Prostate gland (tissue), 2 donors: ENCODE results near the gene NEK1. TPM values are rescaled to one million over a fixed set of nuclear protein-coding genes. Genes with fewer than 3 reads are reported as not detected.
"Not testable (repeated sequence)": the region's sequence is repeated elsewhere in the genome, so short reads cannot be mapped to it uniquely, and the experiment has no call there.

Source experiments
- DNase-seq: peaks from one replicate; pipeline ENCODE4 v3.0.0-alpha.2; 2019; ENCODE audit warnings: low spot score
- H3K27ac ChIP-seq, 2 donors: fragments of 200-600 bp; sonication (generic); 2 replicates each; pipeline ENCODE4 v1.5.1; 2017 to 2019
- H3K27me3 ChIP-seq: fragments of 200-600 bp; sonication (generic); replicated peaks from 2 replicates; pipeline ENCODE4 v1.5.1; 2019; ENCODE audit not compliant: insufficient read depth
- H3K36me3 ChIP-seq, 2 donors: fragments of 200-600 bp; sonication (generic); 1 replicate in 1 of 2; 2 replicates in 1 of 2; pipeline versions ENCODE4 v1.5.1 to v1.8.1; 2017 to 2019
- H3K4me1 ChIP-seq: fragments of 200-600 bp; sonication (generic); replicated peaks from 2 replicates; pipeline ENCODE4 v1.5.1; 2019
- H3K4me3 ChIP-seq, 2 donors: fragments of 200-600 bp; sonication (generic); 2 replicates each; pipeline ENCODE4 v1.5.1; 2017 to 2019
- H3K9me3 ChIP-seq: fragments of 200-600 bp; sonication (generic); 2 replicates; pipeline ENCODE4 v1.5.1; 2017
- POLR2A ChIP-seq: fragments of 450-650 bp; IDR thresholded peaks from one replicate; pipeline ENCODE4 v1.6.1; 2016; ENCODE audit warnings: antibody characterized with exemption, mild to moderate bottlenecking
- POLR2AphosphoS5 ChIP-seq: sonication (generic); formaldehyde crosslinking; IDR thresholded peaks from one replicate; pipeline ENCODE4 v1.6.1; 2017; ENCODE audit warnings: antibody characterized with exemption
- WGBS: methylation state at CpG from one replicate; pipeline ENCODE4 v1.1.5; 2018; 5-methylcytosine and 5-hydroxymethylcytosine counted together
- intact Hi-C: fragments of 100-400 bp; cut with DNase I; formaldehyde crosslinking; loops from one replicate; pipeline ENCODE4 v1.14.2; 2022
- total RNA-seq, 2 donors: library from RNA; depleted of rRNA; stranded (reverse); fragments of >200 nt; gene quantifications; one replicate each; pipeline ENCODE4 v1.1.0, GENCODE V29; 2016
- TF ChIP-seq, protein P1 (sequence below), 4 experiments: fragments of 200-600 bp in 2 of 4; fragments of 450-650 bp in 2 of 4; sonication (generic) in 2 of 4; IDR thresholded peaks; 1 replicate in 3 of 4; 2 replicates in 1 of 4; pipeline ENCODE4 v1.5.1; 2016 to 2019; ENCODE audit warnings: antibody characterized with exemption in 4 of 4, mild to moderate bottlenecking in 2 of 4, moderate library complexity in 2 of 4

Gene NEK1
- total RNA-seq, 2 donors from 2014 or later = 5.0 to 17.6 TPM

DNA sequence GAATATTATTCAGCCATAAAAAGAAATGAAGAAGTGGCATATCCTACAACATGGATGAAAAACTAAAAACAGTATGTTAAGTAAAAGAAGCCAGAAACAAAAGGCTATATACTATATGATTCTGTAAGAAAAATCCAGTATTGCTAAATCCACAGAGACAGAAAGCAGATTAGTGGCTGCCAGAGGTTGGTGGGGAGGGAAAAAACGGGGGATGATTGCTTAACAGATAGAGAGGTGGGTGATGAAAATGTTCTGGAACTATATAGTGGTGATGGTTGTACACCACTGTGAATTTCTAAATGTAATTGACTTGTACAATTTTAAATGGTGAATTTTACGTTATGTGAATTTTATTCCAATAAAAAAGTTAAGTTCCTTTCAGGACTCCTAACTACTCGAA, 184.0 kb downstream of the NEK1 start:
- TF ChIP-seq, protein P1, sequence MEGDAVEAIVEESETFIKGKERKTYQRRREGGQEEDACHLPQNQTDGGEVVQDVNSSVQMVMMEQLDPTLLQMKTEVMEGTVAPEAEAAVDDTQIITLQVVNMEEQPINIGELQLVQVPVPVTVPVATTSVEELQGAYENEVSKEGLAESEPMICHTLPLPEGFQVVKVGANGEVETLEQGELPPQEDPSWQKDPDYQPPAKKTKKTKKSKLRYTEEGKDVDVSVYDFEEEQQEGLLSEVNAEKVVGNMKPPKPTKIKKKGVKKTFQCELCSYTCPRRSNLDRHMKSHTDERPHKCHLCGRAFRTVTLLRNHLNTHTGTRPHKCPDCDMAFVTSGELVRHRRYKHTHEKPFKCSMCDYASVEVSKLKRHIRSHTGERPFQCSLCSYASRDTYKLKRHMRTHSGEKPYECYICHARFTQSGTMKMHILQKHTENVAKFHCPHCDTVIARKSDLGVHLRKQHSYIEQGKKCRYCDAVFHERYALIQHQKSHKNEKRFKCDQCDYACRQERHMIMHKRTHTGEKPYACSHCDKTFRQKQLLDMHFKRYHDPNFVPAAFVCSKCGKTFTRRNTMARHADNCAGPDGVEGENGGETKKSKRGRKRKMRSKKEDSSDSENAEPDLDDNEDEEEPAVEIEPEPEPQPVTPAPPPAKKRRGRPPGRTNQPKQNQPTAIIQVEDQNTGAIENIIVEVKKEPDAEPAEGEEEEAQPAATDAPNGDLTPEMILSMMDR (IDR thresholded peaks at IDR 0.05) = no peak
- TF ChIP-seq POLR2AphosphoS5 = no peak
- no peak for TF ChIP-seq POLR2A
- Histone ChIP-seq H3K36me3 (no peaks in the 10 kb centered on the region), H3K4me1 (no peaks in the 10 kb centered on the region), H3K27ac (no peak overlapping the region), H3K9me3 (no peaks in the 10 kb centered on the region), H3K4me3 (no peak overlapping the region), H3K27me3 (no peaks in the 10 kb centered on the region)
- DNase-seq = no peak
- WGBS = 59% methylated on average over 3 of the region's 3 CpGs
- intact Hi-C loops = no loop called here

DNA sequence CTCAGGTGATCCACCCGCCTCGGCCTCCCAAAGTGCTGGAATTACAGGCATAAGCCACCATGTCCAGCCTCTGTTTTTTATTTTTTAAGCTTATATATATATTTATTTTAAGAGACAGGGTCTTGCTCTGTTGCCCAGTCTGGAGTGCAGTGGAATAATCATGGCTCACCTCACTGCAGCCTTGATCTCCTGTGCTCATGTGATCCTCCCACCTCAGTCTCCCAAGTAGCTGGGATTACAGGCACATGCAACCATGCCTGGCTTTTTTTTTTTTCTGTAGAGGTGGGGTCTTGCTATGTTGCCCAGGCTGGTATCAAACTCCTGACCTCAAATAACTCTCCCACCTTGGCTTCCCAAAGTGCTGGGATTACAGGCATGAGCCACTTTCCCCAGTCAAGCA, 184.7 kb downstream of the NEK1 start:
- H3K4me1 ChIP-seq, H3K27ac ChIP-seq, intact Hi-C loops, H3K9me3 ChIP-seq, H3K27me3 ChIP-seq, H3K36me3 ChIP-seq, H3K4me3 ChIP-seq, DNase-seq: not testable (repeated sequence)
- 100% methylated on average over 2 of the region's 2 CpGs for WGBS

DNA sequence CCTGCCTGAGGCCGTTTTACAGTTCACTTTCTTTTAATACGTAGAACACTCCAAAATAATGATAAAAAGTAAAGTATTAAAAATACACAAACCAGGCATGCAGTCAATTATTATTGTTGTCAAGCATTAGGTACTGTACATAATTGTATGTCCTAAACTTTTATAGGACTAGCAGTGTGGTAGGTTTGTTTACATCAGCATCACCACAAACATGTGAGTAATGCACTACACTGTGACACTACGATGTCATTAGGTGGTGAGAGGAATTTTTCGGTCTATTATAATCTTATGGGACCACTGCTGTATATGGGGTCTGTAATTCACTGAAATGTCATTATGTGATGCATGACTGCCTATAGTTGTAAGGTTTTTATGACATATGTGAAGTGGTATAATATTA, 192.1 kb downstream of the NEK1 start:
- Histone ChIP-seq H3K27ac (no peak overlapping the region), H3K4me1 (no peaks in the 10 kb centered on the region), H3K4me3 (no peak overlapping the region), H3K36me3 (no peaks in the 10 kb centered on the region), H3K9me3 (no peaks in the 10 kb centered on the region), H3K27me3 (no peaks in the 10 kb centered on the region)
- no peak for DNase-seq
- TF ChIP-seq POLR2AphosphoS5 (no peak), POLR2A (no peak)
- TF ChIP-seq, protein P1 (IDR thresholded peaks at IDR 0.05) = no peak
- intact Hi-C loops = no loop called here
- WGBS = 93% methylated on average over 4 of the region's 4 CpGs

DNA sequence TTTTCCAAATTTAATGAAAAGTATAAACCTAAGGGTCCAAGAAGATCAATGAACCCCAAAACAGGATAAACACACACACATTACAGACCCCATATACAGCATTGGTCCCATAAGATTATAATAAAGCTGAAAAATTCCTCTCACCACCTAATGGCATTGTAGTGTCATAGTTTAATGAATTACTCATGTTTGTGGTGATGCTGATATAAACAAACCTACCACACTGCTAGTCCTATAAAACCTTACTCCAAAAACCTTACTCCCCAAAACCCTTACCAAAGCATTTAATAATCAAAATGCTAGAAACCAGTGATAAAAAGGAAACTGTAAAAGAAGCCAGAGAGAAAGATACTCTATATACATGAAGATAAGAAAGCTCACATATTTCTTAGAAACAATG, 193.5 kb downstream of the NEK1 start:
- DNase-seq = no peak

DNA sequence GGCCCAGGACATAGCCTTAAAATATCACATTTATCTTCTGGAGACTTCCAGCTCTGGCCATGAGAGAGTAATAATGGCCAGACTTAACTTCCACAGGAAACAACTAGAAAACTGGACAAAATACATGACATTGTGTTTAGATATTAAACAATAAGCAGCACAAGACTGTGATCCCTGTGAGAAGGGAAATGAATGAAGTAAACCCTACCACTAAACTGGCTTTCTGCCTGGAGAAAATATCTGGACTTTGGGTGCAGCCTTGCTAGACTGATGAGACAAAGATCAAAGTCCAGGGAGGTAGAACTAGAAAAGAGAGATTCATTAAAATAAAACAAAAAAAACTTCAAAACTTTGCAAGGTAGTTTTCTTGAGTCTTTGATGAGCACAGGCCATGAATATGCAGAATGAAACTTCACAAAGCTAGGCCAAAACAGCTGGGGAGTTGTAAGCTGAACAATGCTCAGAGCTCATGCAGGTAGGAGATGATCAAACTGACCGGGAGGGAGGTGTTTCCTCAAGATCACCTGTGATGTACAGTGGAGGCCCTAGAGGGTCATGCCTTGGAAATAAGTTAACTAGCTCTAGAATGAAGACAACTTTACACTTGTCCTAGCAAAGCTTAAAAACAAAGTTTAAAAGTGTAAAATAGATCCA, 194.6 kb downstream of the NEK1 start:
- Histone ChIP-seq H3K36me3 (no peaks in the 10 kb centered on the region), H3K9me3 (no peaks in the 10 kb centered on the region), H3K4me1 (no peaks in the 10 kb centered on the region), H3K27ac (no peak overlapping the region), H3K4me3 (no peak overlapping the region), H3K27me3 (no peaks in the 10 kb centered on the region)
- 100% methylated on average over 1 of the region's 1 CpG for WGBS
- intact Hi-C loops = no loop called here
- DNase-seq = no peak
- TF ChIP-seq, protein P1 (IDR thresholded peaks at IDR 0.05) = no peak

More for the DNA sequence above, 193.5 kb downstream of the NEK1 start:
- TF ChIP-seq, protein P1 (IDR thresholded peaks at IDR 0.05) = no peak
- no peak for TF ChIP-seq POLR2A
- no peak for TF ChIP-seq POLR2AphosphoS5
- Histone ChIP-seq H3K27me3 (no peaks in the 10 kb centered on the region), H3K36me3 (no peaks in the 10 kb centered on the region), H3K27ac (no peak overlapping the region), H3K9me3 (no peaks in the 10 kb centered on the region), H3K4me1 (no peaks in the 10 kb centered on the region), H3K4me3 (no peak overlapping the region)
- intact Hi-C loops = no loop called here
